Measurements from ENCODE around the gene CDH15. TPM values are rescaled to one million over a fixed set of nuclear protein-coding genes. Genes with fewer than 3 reads are reported as not detected.

The CDH15 gene
- total and polyA plus RNA-seq, 2 donors (not counting 1 experiment from before 2014, with no cell fraction given), result not detected

DNA sequence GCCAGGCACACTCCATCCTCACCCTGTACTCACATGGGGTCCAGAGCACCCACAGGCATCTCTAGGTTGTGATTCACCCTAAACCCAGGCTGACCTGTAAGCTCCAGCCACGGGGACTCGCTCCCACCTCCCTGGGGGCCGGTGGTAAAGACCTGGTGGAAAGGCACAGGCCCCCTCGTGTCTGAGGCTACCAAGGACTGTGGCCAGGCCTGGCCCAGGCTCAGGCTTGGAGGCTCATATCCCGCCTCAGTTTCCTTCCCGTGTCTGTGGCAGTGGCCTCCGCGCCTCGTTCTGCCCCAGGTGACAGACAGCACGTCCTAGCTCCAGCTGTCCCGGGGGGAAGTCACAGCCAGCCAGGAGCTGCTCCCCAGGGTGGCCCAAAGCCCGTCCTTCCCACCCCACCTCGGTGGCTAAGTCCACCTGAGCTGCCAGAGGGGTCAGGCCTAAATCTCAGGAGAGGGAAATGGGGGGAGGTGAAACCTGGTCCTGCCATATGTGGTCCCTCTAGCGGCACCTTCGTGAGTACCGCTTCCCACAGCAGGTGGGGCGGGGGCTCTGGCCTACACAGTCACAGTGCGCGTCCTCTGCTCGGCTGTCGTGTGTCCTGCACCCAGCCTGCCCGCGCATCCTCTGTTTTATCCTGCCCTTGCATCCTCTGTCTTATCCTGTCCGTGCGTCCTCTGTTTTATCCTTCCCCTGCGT is 12.6 kb downstream of the CDH15 start:
- Histone ChIP-seq H3K4me3 (ENCODE audit: control extremely low read depth in 1 of 5, extremely low read depth in 1 of 5, insufficient read depth in 1 of 5, low read depth in 2 of 5, low read length in 4 of 5) (no peak overlapping the region), H3K9ac (ENCODE audit: low read length) (no peak overlapping the region), H3K27me3 (replicated peaks in 1 of 4; ENCODE audit: control extremely low read depth in 1 of 4, control insufficient read depth in 3 of 4, insufficient read depth in 4 of 4, low read length in 3 of 4) (peaks cover 0 to 2% (median 0%) of the 10 kb centered on the region in 4 experiments), H3K79me2 (ENCODE audit: control insufficient read depth, insufficient read depth, low read length) (no peaks in the 10 kb centered on the region), H3K9me3 (ENCODE audit: control extremely low read depth in 1 of 3, control insufficient read depth in 2 of 3, insufficient read depth in 1 of 3, low read length in 2 of 3) (peaks cover 0 to 16% (median 0%) of the 10 kb centered on the region in 3 donors), H3K4me1 (ENCODE audit: control insufficient read depth in 2 of 2, insufficient read depth in 2 of 2, low read length in 2 of 2) (no peaks in the 10 kb centered on the region), H3K4me2 (replicated peaks; ENCODE audit: low read depth, low read length, poor library complexity, severe bottlenecking) (no peak overlapping the region), H2AFZ (ENCODE audit: insufficient read depth, low read depth, low read length, poor library complexity, severe bottlenecking) (no peak overlapping the region), H3K27ac (ENCODE audit: low read length in 2 of 2) (no peak overlapping the region), H3K36me3 (replicated peaks in 1 of 2; ENCODE audit: control extremely low read depth in 1 of 2, control insufficient read depth in 1 of 2, extremely low read depth in 1 of 2, insufficient read depth in 2 of 2, low read length in 1 of 2) (no peaks in the 10 kb centered on the region), H4K20me1 (ENCODE audit: control insufficient read depth, insufficient read depth, low read length, poor library complexity, severe bottlenecking) (no peaks in the 10 kb centered on the region)
- Mint-ChIP-seq H3K27me3 (no peaks in the 10 kb centered on the region), H3K9me3 (ENCODE audit: insufficient read depth) (no peaks in the 10 kb centered on the region), H3K4me1 (no peaks in the 10 kb centered on the region), H3K27ac (peak overlapping the region; percentile 17), H3K4me3 (no peak overlapping the region)
- ChIA-PET POLR2A (no interaction called here), CTCF (interaction anchor here (1.7 kb wide), 1 partner anchor 17 kb away, joined by 4 read pairs; no protein-coding TSS in a partner anchor)
- DNase-seq, result no peak
- intact Hi-C loops (cut with micrococcal nuclease), result no loop called here
- WGBS (ENCODE audit: insufficient coverage), result 88% methylated on average over 24 of the region's 26 CpGs
- TF ChIP-seq, protein P1, sequence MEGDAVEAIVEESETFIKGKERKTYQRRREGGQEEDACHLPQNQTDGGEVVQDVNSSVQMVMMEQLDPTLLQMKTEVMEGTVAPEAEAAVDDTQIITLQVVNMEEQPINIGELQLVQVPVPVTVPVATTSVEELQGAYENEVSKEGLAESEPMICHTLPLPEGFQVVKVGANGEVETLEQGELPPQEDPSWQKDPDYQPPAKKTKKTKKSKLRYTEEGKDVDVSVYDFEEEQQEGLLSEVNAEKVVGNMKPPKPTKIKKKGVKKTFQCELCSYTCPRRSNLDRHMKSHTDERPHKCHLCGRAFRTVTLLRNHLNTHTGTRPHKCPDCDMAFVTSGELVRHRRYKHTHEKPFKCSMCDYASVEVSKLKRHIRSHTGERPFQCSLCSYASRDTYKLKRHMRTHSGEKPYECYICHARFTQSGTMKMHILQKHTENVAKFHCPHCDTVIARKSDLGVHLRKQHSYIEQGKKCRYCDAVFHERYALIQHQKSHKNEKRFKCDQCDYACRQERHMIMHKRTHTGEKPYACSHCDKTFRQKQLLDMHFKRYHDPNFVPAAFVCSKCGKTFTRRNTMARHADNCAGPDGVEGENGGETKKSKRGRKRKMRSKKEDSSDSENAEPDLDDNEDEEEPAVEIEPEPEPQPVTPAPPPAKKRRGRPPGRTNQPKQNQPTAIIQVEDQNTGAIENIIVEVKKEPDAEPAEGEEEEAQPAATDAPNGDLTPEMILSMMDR (IDR thresholded peaks at IDR 0.05), result no peak
- TF ChIP-seq EZH2 (IDR thresholded peaks at IDR 0.05; ENCODE audit: borderline replicate concordance, insufficient read depth, low read depth, low read length, poor library complexity, severe bottlenecking), result no peak
- ATAC-seq (ENCODE audit: low read depth), result no peak

DNA sequence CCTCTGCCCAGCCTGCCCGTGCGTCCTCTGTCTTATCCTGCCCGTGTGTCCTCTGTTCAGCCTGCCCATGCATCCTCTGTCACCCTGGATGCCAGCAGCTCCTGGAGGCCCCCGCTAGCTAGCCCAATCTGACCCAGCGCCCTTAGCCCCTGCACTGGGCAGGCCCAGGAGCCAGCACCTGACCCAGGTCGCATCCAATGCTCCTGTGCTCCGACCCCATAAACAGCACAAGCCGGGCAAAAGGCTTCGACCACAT is 13.1 kb downstream of the CDH15 start:
- ATAC-seq (ENCODE audit: low read depth), result no peak
- DNase-seq, result no peak
- WGBS (ENCODE audit: insufficient coverage), result 85% methylated on average over 9 of the region's 9 CpGs

More for the DNA sequence above, 13.1 kb downstream of the CDH15 start:
- Histone ChIP-seq H3K27me3 (replicated peaks in 1 of 4; ENCODE audit: control extremely low read depth in 1 of 4, control insufficient read depth in 3 of 4, insufficient read depth in 4 of 4, low read length in 3 of 4) (no peaks in the 10 kb centered on the region), H3K4me2 (replicated peaks; ENCODE audit: low read depth, low read length, poor library complexity, severe bottlenecking) (no peak overlapping the region), H4K20me1 (ENCODE audit: control insufficient read depth, insufficient read depth, low read length, poor library complexity, severe bottlenecking) (no peaks in the 10 kb centered on the region), H3K9ac (ENCODE audit: low read length) (no peak overlapping the region), H3K79me2 (ENCODE audit: control insufficient read depth, insufficient read depth, low read length) (no peaks in the 10 kb centered on the region), H3K4me3 (ENCODE audit: control extremely low read depth in 1 of 5, extremely low read depth in 1 of 5, insufficient read depth in 1 of 5, low read depth in 2 of 5, low read length in 4 of 5) (no peak overlapping the region), H3K9me3 (ENCODE audit: control extremely low read depth in 1 of 3, control insufficient read depth in 2 of 3, insufficient read depth in 1 of 3, low read length in 2 of 3) (peaks cover 0 to 16% (median 0%) of the 10 kb centered on the region in 3 donors), H3K27ac (ENCODE audit: low read length in 2 of 2) (no peak overlapping the region), H2AFZ (ENCODE audit: insufficient read depth, low read depth, low read length, poor library complexity, severe bottlenecking) (no peak overlapping the region), H3K36me3 (replicated peaks in 1 of 2; ENCODE audit: control extremely low read depth in 1 of 2, control insufficient read depth in 1 of 2, extremely low read depth in 1 of 2, insufficient read depth in 2 of 2, low read length in 1 of 2) (no peaks in the 10 kb centered on the region), H3K4me1 (ENCODE audit: control insufficient read depth in 2 of 2, insufficient read depth in 2 of 2, low read length in 2 of 2) (no peaks in the 10 kb centered on the region)
- intact Hi-C loops (cut with micrococcal nuclease), result no loop called here
- POLR2A ChIA-PET, result no interaction called here
- H3K4me3 Mint-ChIP-seq, result no peak overlapping the region
- TF ChIP-seq, protein P1 (IDR thresholded peaks at IDR 0.05), result no peak
- no peak for TF ChIP-seq EZH2 (IDR thresholded peaks at IDR 0.05; ENCODE audit: borderline replicate concordance, insufficient read depth, low read depth, low read length, poor library complexity, severe bottlenecking)
- CTCF ChIA-PET, result no interaction called here
- H3K27me3 Mint-ChIP-seq, result no peaks in the 10 kb centered on the region
- peak overlapping the region; percentile 17 for H3K27ac Mint-ChIP-seq
- H3K9me3 Mint-ChIP-seq (ENCODE audit: insufficient read depth), result no peaks in the 10 kb centered on the region
- no peaks in the 10 kb centered on the region for H3K4me1 Mint-ChIP-seq
